Pancreas (tissue), 10 donors: ENCODE results near the gene STARD3. TPM values are rescaled to one million over a fixed set of nuclear protein-coding genes. Genes with fewer than 3 reads are reported as not detected.
A peak's percentile ranks its signal among the peaks of the same experiment; 100 is the strongest.

Experiments
- ATAC-seq, 4 donors: fragments of 200-7000 bp; cut with Tn5 transposase; one replicate each; pipeline versions ENCODE4 v1.8.0 to v1.9.1; 2020; ENCODE audit warnings: mild to moderate bottlenecking in 4 of 4, moderate library complexity in 4 of 4
- DNase-seq, 6 donors: peaks; one replicate each; pipeline ENCODE4 v3.0.0-alpha.2; 2020
- FAIRE-seq: peaks from 2 replicates; lab custom pipeline; 2012; peaks lifted over from hg19 to GRCh38; lab: Jason Lieb, UNC
- H3K27ac ChIP-seq, 4 donors: fragments of 200-600 bp; sonication (generic); 1 replicate in 3 of 4; 2 replicates in 1 of 4; pipeline versions ENCODE4 v1.5.0 to v1.8.0; 2020
- H3K27me3 ChIP-seq, 4 donors: fragments of 200-600 bp; one replicate each; pipeline ENCODE4 v1.8.0; 2021
- H3K36me3 ChIP-seq, 3 donors: fragments of 200-600 bp; sonication (generic) in 1 of 3; one replicate each; pipeline versions ENCODE4 v1.5.0 to v1.8.0; 2020 to 2021
- H3K4me1 ChIP-seq, 3 donors: fragments of 200-600 bp; one replicate each; pipeline ENCODE4 v1.8.0; 2021
- H3K4me3 ChIP-seq, 4 donors: fragments of 200-600 bp; sonication (generic) in 2 of 4; one replicate each; pipeline versions ENCODE4 v1.5.0 to v1.8.0; 2020 to 2021
- H3K9me3 ChIP-seq, 4 donors: fragments of 200-600 bp; one replicate each; pipeline ENCODE4 v1.8.0; 2021
- CTCF ChIP-seq, 4 donors: fragments of 200-600 bp; sonication (generic) in 3 of 4; IDR thresholded peaks; one replicate each; pipeline versions ENCODE4 v1.5.0 to v1.8.0; 2021; ENCODE audit warnings: antibody characterized with exemption in 4 of 4
- WGBS, 2 donors: extraction: QIAGEN DNeasy Blood & Tissue Kit; methylation state at CpG; one replicate each; pipeline ENCODE4 v1.1.7; 2013; 5-methylcytosine and 5-hydroxymethylcytosine counted together
- intact Hi-C, 3 donors: fragments of 100-400 bp; cut with DNase I; formaldehyde crosslinking; loops; one replicate each; pipeline versions ENCODE4 v1.11.1 to v1.14.2; 2022
- polyA plus RNA-seq, 2 donors: library from polyadenylated mRNA; stranded (reverse); fragments of 200-250 nt; gene quantifications; one replicate each; pipeline ENCODE4 v1.2.3, GENCODE V29; 2013
- total RNA-seq, 6 donors: library from RNA; stranded (reverse); fragmentation: NEBNext Ultra II Directional in 4 of 6; extraction: Animal tissue kit (Norgen Biotek cat#: 25700) in 4 of 6; gene quantifications; one replicate each; pipeline versions ENCODE4 v1.2.1 to v1.2.4, GENCODE V29; 2021 to 2023
- donor health status: healthy with polysubstance abuse.
- donor health status: DM: no; HTN: no; CAD: no; lungs with moderate emphysema.
- donor health status: DM: no; HTN: no; CAD: no.
- donor health status: control.
- donor health status: control.
- donor health status: Bipolar disorder and iron deficiency.
- donor health status: DM: yes; HTN: yes; CAD: no.
- donor health status: DM: no; HTN: no; CAD: no.
- donor health status: DM: no; HTN: no; CAD: no.
- donor health status: DM: yes; HTN: yes; CAD: no.

The STARD3 gene
- total and polyA plus RNA-seq, 8 donors = 24.4 to 73.8 (median 29.9) TPM

GRCh38 chr17:39634384-39634871 is 2.5 kb upstream of the STARD3 start:
- DNase-seq = no peak
- intact Hi-C loops = no loop called here
- 46 to 47% methylated on average over 2 of the region's 2 CpGs for WGBS, 2 donors
- Histone ChIP-seq H3K9me3 (no peaks in the 10 kb centered on the region), H3K4me3 (no peak overlapping the region), H3K27me3 (no peaks in the 10 kb centered on the region), H3K36me3 (no peaks in the 10 kb centered on the region), H3K4me1 (peaks cover 6 to 30% (median 14%) of the 10 kb centered on the region in 3 donors), H3K27ac (peak overlapping the region in 1 of 4 donors; percentile 72)
- ATAC-seq = peak in 1 of 4 donors; percentile 15
- FAIRE-seq = no peak
- TF ChIP-seq CTCF (IDR thresholded peaks at IDR 0.05) = peak; percentile 63 to 72 (median 66)

DNA sequence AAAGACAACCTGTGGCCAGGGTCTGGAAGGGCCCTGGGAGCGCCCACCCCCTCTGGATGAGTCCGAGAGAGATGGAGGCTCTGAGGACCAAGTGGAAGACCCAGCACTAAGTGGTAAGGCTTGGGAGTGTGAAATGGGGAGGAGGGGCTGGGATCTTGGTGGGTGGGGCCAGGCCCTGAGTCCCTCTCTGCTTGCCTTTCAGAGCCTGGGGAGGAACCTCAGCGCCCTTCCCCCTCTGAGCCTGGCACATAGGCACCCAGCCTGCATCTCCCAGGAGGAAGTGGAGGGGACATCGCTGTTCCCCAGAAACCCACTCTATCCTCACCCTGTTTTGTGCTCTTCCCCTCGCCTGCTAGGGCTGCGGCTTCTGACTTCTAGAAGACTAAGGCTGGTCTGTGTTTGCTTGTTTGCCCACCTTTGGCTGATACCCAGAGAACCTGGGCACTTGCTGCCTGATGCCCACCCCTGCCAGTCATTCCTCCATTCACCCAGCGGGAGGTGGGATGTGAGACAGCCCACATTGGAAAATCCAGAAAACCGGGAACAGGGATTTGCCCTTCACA is 1.2 kb upstream of the STARD3 start:
- no peaks in the 10 kb centered on the region for H3K36me3 ChIP-seq
- H3K4me3 ChIP-seq = no peak overlapping the region
- WGBS, 2 donors = 82 to 83% methylated on average over 8 of the region's 8 CpGs
- H3K4me1 ChIP-seq = peaks cover 6 to 36% (median 14%) of the 10 kb centered on the region in 3 donors
- intact Hi-C loops = no loop called here
- H3K27me3 ChIP-seq = no peaks in the 10 kb centered on the region
- DNase-seq (no peak), FAIRE-seq (no peak), ATAC-seq (no peak)
- no peak overlapping the region for H3K27ac ChIP-seq
- no peaks in the 10 kb centered on the region for H3K9me3 ChIP-seq
- TF ChIP-seq CTCF (IDR thresholded peaks at IDR 0.05) = no peak

- WGBS, 2 donors = 27 to 28% methylated on average over 6 of the region's 6 CpGs
Measured at GRCh38 chr17:39636587-39636926, 387 bp upstream of the STARD3 start.

GRCh38 chr17:39638317-39638716 is 1.4 kb downstream of the STARD3 start:
- intact Hi-C loops = no loop called here
- no peaks in the 10 kb centered on the region for H3K27me3 ChIP-seq
- no peaks in the 10 kb centered on the region for H3K36me3 ChIP-seq
- DNase-seq = no peak
- TF ChIP-seq CTCF (IDR thresholded peaks at IDR 0.05) = no peak
- ATAC-seq = no peak
- 84 to 90% methylated on average over 7 of the region's 7 CpGs for WGBS, 2 donors
- peaks cover 6 to 33% (median 14%) of the 10 kb centered on the region in 3 donors for H3K4me1 ChIP-seq
- H3K9me3 ChIP-seq = no peaks in the 10 kb centered on the region
- no peak for FAIRE-seq
- H3K27ac ChIP-seq = no peak overlapping the region
- peak overlapping the region in 1 of 4 donors; percentile 94 for H3K4me3 ChIP-seq

More at GRCh38 chr17:39636587-39636926, 387 bp upstream of the STARD3 start:
- peak overlapping the region; percentile 54 to 82 (median 81) for H3K27ac ChIP-seq
- H3K36me3 ChIP-seq = no peaks in the 10 kb centered on the region
- intact Hi-C loops = no loop called here
- TF ChIP-seq CTCF (IDR thresholded peaks at IDR 0.05) = no peak
- H3K9me3 ChIP-seq = no peaks in the 10 kb centered on the region
- H3K4me1 ChIP-seq = peaks cover 6 to 36% (median 14%) of the 10 kb centered on the region in 3 donors
- FAIRE-seq (no peak), ATAC-seq (peak in 1 of 4 donors; percentile 1), DNase-seq (no peak)
- peak overlapping the region; percentile 61 to 94 (median 70) for H3K4me3 ChIP-seq
- no peaks in the 10 kb centered on the region for H3K27me3 ChIP-seq

DNA sequence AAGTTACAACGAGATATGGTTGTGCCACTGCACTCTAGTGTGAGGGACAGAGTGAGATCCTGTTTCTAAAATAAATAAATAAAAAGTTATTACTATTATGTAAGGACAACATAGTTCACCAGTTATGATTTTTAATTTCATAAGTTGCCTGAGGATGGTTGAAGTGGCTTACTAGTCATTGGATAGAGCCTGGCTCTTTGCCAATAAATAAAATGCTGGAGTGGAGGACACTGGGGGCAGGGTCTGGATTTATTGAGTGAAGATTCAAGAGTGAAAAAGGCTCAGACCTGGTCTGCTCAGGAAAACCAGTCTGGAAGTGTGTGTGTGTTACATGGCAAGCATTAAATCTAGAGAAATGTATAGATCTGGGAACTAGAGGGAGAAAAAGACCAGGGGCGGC is 2.1 kb downstream of the STARD3 start:
- DNase-seq (no peak), ATAC-seq (no peak), FAIRE-seq (no peak)
- TF ChIP-seq CTCF (IDR thresholded peaks at IDR 0.05) = no peak
- no peaks in the 10 kb centered on the region for H3K27me3 ChIP-seq
- intact Hi-C loops = no loop called here
- H3K4me3 ChIP-seq = no peak overlapping the region
- no peaks in the 10 kb centered on the region for H3K9me3 ChIP-seq
- no peak overlapping the region for H3K27ac ChIP-seq
- no peaks in the 10 kb centered on the region for H3K36me3 ChIP-seq
- 86 to 89% methylated on average over 2 of the region's 2 CpGs for WGBS, 2 donors
- H3K4me1 ChIP-seq = peaks cover 6 to 33% (median 14%) of the 10 kb centered on the region in 3 donors
